GM20431 (cell line): ENCODE measurements around the gene DOCK7.
"Not testable (repeated sequence)": the region's sequence is repeated elsewhere in the genome, so short reads cannot be mapped to it uniquely, and the experiment has no call there.

Experiments used
- in situ Hi-C: fragments of 300-500 bp; cut with MseI, MboI; formaldehyde crosslinking; loops from one replicate; pipeline ENCODE4 v1.15.0; 2020; ENCODE audit warnings: low sequenced_read_pairs; ENCODE audit not compliant: unreplicated experiment

The DOCK7 gene

DNA sequence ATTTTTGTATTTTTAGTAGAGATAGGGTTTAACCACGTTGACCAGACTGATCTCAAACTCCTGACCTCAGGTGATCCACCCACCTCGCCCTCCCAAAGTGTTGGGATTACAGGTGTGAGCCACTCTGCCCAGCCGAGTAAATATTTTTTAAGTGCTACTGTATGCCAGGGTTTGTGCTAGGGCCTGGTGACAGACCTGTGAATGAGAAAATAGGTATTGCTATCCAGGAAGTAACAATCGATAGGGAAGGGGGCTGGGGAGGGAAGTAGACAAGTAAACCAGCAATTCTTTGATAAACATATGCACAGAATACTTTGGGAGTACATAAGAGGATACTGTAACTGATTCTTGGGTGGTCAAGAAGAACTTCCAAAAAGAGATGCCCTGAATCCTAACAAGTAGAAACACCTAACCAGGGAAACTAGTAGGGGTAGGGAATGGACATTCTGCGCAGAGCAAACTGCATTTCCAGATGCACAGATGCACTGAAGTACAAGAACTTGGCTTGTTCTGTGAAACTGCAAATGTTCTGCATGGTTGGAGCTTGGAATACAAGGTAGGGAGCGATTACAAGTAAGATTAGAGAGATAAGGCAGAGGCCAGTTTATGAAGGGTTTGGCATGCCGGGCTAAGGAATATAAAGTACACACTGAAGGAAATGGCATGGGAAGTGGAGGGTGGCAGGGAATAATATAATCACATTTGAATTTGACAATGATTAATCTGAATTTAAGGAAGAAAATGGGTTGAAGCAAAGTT is 19.0 kb upstream of the DOCK7 start:
- in situ Hi-C loops: no loop called here

DNA sequence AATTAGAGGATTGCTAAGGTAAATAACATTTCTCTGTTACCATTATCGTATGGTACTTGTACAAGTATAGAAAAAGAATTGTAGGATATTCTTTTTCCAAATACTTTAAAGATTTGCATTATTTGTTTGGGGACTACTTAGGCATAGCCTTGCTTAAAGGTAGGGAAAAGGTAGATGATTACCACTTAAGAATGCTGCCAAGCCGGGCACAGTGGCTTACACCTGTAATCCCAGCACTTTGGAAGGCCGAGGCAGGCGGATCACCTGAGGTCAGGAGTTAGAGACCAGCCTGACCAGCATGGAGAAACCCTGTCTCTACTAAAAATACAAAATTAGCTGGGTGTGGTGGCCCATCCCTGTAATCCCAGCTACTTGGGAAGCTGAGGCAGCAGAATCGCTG is 10.0 kb upstream of the DOCK7 start:
- in situ Hi-C loops: not testable (repeated sequence)

GRCh38 chr1:62694479-62694878 is 6.3 kb upstream of the DOCK7 start:
- in situ Hi-C loops: not testable (repeated sequence)

DNA sequence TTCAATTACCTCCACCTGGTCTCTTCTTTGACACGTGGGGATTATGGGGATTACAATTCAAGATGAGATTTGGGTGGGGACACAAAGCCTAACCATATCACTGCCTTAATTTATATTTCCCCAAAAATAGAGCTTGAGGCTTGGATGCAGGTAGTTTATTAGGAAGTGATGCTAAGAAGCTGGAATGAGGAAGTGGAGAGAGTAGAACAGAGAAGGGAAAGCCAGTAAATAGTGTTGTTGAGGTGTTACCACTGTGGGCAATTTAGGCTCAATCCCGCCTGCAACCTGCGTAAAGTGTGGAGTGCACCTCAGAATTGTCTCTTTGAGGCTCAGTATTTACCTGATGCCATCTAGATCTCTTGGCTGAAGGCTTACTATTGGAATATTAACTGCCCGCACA is 4.9 kb upstream of the DOCK7 start:
- in situ Hi-C loops: no loop called here

DNA sequence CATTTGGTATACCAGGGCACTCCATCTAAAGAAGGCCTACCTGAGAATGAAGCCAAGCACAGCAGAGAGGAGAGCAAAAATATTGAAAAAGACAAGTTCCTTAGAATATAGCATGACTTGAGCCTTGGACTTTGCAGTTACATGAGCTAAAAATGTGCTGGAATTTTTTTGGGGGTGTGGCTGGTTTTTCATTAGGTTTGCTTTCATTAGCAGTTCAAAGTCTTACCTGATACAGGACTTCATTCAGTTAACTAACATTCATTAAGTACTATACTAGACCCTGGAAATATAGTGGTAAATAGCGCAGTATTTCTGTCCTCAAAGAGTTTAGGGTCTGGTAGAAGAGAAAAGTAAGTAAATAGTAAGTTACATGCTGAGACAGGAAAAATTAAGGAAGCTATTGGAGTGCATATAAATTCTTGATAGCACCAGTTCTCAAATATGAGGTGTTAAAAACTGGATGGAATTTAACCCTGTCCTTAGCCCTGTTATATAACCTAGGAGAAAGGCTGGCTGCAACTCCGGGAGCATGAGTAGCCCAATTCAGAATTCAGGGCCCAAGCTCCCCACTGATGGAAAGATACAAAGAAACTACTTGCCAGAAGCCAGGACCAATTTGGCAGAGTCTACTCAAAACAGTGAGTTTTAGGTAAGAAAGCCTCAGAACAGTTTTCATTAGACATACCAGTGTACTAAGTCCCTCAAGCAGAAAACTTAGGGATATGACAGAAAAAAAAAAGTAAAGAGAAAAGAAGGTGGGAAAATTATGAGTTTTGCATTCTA is 3.1 kb upstream of the DOCK7 start:
- in situ Hi-C loops: no loop called here

GRCh38 chr1:62689524-62689923 is 1.3 kb upstream of the DOCK7 start:
- in situ Hi-C loops: no loop called here

DNA sequence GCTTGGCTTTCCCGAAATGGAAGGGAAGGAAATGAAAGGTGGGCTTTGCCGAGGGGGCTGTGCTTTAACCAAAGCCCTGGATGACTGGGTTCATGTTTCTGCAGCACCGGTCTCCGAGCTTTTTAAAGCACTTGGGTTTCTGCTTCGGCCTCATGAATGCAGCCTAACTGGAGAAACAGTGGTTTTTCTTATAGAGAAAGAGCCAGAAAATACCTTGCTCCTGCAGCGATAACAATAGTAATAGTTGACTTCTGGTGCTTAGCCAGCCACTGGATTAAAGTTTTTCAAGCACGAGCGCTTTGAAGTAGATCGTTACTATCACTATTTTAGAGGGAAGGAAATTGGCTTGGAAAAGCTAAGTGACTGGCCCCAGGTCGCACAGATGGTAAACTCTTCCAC is 500 bp upstream of the DOCK7 start:
- in situ Hi-C loops: no loop called here

DNA sequence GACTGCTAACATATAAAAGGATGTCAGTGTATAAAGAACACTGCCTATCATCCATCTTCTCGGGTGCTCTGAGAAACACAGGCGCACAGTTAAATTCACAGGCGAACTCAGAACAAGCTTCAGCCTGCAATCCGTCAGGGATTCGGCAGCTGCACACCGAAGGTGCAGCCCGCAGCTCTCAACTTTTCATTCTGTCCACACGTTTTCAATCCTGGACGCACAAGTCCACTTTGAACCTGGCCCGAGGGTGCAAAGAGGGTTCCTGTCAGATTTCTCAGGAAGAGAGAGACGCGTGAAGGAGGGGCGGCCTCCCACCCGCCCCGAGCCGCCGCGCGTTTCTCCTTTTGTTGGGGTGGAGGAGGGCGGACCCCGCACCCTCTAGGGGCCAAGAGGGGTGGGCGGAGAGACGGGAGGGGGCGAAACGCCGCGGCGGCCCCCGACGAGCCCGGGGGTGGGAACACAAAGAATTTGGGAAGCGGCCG is 724 bp downstream of the DOCK7 start:
- in situ Hi-C loops: no loop called here

DNA sequence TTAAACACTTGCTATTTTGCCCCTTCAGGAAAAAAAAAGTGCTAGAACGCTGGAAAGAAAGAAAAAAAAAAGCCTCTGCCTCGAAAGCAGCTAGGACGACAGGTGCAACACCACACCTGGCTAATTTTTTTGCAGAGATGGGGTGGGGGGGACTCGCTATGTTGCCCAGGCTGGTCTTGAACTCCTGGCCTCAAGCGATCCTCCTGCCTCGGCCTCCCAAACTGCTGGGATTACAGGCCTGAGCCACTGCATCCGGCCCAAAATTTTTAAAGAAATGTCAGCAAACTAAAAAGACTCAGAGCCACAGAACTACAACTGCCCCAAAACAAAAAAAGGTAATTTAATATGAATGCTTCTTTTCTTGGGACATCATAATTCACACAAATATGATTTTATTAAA is 1.4 kb downstream of the DOCK7 start:
- in situ Hi-C loops: no loop called here

GRCh38 chr1:62685431-62685859 is 2.7 kb downstream of the DOCK7 start:
- in situ Hi-C loops: no loop called here

DNA sequence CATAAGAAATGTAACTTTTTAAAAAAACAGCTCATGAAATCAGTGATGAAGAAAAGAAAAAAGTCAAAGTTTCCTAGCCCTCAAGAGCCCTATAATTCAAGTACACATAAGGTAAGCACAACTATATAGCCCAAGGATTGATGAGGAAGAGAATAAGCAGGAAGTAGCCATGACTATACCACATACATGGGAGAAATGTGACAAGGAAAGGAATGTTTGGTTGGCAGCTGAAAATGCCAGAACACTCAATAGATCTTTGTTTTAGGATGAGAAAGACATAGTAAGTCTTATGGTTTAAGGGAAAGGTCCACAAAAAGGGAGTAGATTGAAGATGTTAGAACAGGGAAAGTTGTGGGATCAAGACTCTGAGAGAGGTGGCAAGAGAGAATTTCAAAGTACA is 5.7 kb downstream of the DOCK7 start:
- in situ Hi-C loops: no loop called here

- in situ Hi-C loops: not testable (repeated sequence)
These were observed 7.2 kb downstream of the DOCK7 start for GRCh38 chr1:62680992-62681391.

- in situ Hi-C loops: not testable (repeated sequence)
These were observed 10.4 kb downstream of the DOCK7 start for GRCh38 chr1:62677822-62678221.

- in situ Hi-C loops: no loop called here
These were observed 11.4 kb downstream of the DOCK7 start for GRCh38 chr1:62676611-62677356.

- in situ Hi-C loops: no loop called here
These were observed 14.6 kb downstream of the DOCK7 start for GRCh38 chr1:62673629-62674028.

DNA sequence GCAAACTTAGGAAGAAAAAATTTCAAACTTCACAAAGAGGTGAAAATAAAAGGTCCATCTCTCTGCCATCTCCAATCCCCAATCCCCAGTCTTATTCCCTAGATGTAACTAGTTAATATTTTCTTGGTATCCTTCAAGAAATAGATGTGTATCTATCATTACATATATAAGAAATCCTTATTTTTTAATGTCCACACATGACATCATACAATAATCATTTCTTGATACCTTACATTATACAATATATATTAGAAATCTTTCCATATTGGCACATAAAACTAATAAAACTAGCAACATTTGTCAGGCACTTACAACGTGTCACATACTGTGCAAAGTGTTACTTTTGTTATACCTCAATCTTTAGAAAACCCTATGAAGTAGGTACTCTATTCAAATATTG is 16.2 kb downstream of the DOCK7 start:
- in situ Hi-C loops: no loop called here

- in situ Hi-C loops: no loop called here
These were observed 33.4 kb downstream of the DOCK7 start for GRCh38 chr1:62654744-62655143.

DNA sequence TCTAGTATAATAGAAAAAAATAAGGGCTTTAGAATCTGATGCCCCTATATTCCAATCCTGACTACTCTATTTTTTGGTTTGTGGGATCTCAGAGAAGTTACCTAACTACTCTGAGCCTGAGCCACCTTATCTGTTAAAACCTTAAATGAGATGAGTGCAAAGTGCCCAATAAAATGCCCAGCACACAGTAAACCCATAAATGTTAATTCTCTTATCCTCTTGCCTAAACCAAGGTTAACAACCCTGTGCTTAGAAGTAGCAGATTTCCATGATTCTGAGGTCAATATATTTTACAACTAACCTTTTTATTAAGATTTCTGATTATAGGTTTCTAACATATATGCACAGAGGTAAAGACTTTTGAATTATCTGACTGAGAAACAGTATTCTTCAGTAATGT is 35.8 kb downstream of the DOCK7 start:
- in situ Hi-C loops: no loop called here

DNA sequence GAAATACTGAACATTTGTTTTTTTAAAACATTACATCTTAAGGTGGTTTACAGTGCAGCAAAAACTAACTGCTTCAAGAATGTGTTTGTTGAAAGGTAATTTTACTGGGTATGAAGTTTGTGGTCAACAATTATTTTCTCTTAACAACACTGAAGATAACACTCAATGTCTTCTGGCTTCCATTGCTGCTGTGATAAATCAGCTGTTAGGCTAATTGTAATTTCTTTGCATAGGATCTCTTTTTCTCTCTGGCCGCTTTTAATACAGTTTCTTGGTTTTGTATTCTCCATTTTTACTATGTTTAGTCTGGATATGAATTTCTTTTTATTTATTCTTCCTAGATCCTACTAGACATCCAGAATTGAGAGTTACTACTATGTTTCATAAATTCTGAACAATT is 44.9 kb downstream of the DOCK7 start:
- in situ Hi-C loops: no loop called here

GRCh38 chr1:62637392-62638105 is 50.6 kb downstream of the DOCK7 start:
- in situ Hi-C loops: no loop called here
